Choroid plexus epithelial cell (primary cell): Measurements from ENCODE around the gene CNOT4.

Source experiments
- DNase-seq: peaks from one replicate; pipeline ENCODE4 v3.0.0-alpha.2; 2010; ENCODE audit warnings: low read depth
- H3K4me3 ChIP-seq: 2 replicates; pipeline ENCODE4 v1.5.1; 2011; ENCODE audit warnings: low read depth, mild to moderate bottlenecking, control low read depth, low read length, moderate library complexity
- TF ChIP-seq, protein P1 (sequence below): conservative IDR thresholded peaks from 2 replicates; pipeline ENCODE4 v1.5.1; 2011; ENCODE audit warnings: low read depth, mild to moderate bottlenecking, control low read depth, inconsistent platforms, low read length, moderate library complexity

Gene CNOT4

GRCh38 chr7:135382173-135382572, 127.7 kb downstream of the CNOT4 start:
- TF ChIP-seq, protein P1, sequence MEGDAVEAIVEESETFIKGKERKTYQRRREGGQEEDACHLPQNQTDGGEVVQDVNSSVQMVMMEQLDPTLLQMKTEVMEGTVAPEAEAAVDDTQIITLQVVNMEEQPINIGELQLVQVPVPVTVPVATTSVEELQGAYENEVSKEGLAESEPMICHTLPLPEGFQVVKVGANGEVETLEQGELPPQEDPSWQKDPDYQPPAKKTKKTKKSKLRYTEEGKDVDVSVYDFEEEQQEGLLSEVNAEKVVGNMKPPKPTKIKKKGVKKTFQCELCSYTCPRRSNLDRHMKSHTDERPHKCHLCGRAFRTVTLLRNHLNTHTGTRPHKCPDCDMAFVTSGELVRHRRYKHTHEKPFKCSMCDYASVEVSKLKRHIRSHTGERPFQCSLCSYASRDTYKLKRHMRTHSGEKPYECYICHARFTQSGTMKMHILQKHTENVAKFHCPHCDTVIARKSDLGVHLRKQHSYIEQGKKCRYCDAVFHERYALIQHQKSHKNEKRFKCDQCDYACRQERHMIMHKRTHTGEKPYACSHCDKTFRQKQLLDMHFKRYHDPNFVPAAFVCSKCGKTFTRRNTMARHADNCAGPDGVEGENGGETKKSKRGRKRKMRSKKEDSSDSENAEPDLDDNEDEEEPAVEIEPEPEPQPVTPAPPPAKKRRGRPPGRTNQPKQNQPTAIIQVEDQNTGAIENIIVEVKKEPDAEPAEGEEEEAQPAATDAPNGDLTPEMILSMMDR = no peak

DNA sequence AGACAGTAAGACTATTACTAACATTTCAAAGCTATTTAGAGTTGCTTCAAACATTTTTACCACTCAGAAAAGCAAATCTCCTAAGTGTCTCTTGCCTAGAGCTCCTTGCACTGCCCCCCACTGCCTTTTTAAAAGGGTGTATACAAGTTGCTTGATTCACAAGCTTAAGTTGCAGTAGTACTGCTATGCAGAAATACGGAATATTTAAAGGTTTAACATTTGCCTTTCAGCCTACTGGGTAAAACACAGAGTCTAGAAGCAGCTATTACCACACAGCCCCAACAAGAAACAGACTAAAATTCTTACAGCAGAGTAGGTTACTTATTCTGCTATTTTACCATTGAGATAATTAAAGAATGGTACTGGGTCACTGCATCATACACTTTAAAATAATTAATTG, 128.5 kb downstream of the CNOT4 start:
- DNase-seq = no peak
- no peak overlapping the region for H3K4me3 ChIP-seq
- TF ChIP-seq, protein P1 = no peak

More at GRCh38 chr7:135382173-135382572, 127.7 kb downstream of the CNOT4 start:
- no peak for DNase-seq
- H3K4me3 ChIP-seq = no peak overlapping the region

DNA sequence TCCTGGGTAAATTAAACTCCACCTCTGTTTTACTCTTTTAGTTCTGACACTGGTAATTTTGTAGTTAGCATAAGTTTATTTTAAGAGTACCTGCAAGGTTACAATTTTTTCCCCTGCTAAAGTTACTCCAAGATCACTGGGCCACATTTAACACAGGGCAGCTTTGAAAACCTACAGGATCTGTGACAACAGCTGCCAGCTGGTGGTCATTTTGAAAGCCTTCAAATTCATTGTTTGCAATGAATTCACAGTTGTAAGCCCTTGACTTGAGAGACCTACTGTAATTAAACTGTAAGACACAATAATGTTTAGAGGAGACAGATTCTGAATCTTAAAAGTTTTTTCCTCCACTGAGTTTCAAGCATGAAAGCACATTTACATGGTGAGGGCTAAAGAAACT, 129.6 kb downstream of the CNOT4 start:
- TF ChIP-seq, protein P1 = no peak
- no peak for DNase-seq
- H3K4me3 ChIP-seq = no peak overlapping the region

DNA sequence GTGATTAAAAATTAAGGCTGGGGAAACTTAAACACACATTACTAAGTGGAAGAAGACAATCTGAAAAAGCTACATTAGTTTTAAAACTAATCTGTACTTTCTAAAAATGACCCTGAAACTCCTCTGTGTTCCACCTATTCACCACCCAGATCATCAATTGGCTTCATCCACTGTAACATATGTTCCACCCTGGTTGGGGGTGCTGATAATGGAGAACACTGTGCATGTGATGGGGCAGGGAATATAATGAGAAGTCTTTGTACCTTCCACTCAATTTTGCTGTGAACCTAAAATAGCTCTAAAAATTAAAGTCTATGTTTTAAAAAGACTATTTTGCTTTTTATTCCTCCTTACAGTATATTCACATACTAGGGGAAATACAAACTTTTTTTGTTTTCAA, 132.7 kb downstream of the CNOT4 start:
- TF ChIP-seq, protein P1 = no peak
- H3K4me3 ChIP-seq = no peak overlapping the region
- no peak for DNase-seq

DNA sequence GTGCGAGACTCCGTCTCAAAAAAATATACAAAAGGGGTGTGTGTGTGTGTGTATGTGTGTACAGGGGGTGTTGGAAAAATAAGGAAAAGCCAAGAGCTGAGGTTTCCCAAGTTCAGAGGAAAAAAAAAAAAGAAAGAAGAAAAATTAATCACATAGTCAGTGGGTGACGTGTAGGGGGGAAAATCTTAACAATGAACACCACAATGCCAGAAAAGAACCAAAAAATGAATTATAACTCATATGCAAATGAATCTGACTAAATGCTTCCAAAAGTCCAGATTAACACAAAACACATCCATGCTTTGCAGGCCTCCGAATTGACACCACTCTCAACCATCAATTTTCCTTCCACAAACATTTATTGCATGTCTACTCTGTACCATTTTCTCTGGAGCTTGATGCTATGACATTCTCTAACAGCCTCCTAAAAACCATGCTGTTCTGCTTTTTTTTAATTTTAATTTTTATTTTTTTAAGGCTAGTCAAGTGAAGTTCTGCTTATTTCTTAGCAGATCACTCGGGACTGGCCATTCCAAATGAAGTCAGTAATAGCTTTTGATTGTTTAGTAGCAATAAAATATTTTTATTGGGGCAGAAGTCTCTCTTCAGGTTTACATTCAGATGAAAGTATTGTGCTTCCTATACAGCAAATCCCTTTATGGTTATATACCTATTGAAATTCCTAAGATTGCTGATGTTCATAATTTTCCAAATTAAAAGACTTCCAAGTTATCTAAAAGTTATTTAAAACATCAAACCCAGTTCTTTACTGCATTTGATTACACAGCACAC, 133.8 kb downstream of the CNOT4 start:
- no peak for DNase-seq
- H3K4me3 ChIP-seq = no peak overlapping the region
- TF ChIP-seq, protein P1 = no peak

GRCh38 chr7:135374736-135375135, 135.2 kb downstream of the CNOT4 start:
- DNase-seq = no peak
- TF ChIP-seq, protein P1 = no peak
- H3K4me3 ChIP-seq = no peak overlapping the region

- no peak overlapping the region for H3K4me3 ChIP-seq
- DNase-seq = no peak
- TF ChIP-seq, protein P1 = no peak
Measured at GRCh38 chr7:135372222-135372621, 137.7 kb downstream of the CNOT4 start.
